Stimulated activated CD8-positive, alpha-beta memory T cell treated with anti-CD3 and anti-CD28 coated beads, Interleukin-4, amount 100 ng/mL, for 4 hours (primary cell): ENCODE data around the gene PRLR.
"Not testable (repeated sequence)": the region's sequence is repeated elsewhere in the genome, so short reads cannot be mapped to it uniquely, and the experiment has no call there.

Experiments used
- DNase-seq, 2 donors: peaks; one replicate each; pipeline ENCODE4 v3.0.0-alpha.2; 2020; ENCODE audit warnings: low read depth in 2 of 2, low spot score in 1 of 2

Gene PRLR

GRCh38 chr5:35198075-35198474 is 32.2 kb downstream of the PRLR start:
- no peak for DNase-seq

DNA sequence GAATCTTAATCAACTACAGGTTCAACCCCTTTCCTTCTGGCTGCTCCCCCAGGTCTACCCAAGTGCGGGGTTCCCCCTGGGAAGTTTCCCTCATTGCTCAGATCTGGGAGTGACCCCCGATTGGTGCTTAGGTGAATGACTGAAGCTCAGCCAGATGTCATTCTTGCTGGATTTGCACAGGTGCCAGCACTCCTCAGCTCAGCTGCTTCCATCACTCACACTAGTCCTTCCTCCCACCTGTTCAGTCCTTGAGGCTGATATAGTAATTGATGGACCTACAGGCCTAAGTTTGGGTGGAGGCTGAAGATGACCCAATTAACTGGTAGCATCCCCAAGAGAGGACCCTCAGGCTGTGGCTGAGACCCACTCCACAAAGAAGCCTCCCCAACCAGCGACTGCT is 32.9 kb downstream of the PRLR start:
- no peak for DNase-seq

DNA sequence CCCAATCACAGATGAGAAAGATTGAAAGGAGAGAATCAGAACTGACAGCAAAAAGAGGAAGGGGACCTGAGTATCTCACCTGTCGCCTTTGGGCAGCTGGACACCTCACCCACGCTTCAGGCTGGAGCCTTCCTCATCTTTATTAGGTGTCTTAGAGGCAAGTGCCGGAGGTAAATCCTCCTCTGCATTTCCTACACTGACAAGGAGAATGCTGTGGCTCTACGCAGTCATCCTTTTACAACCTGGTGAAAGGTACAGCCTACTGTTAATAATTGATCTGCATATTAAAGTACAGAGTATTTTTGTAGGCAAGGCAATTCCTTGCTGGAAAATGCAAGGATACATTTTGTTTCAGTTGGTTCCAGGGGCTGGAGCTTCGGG is 34.8 kb downstream of the PRLR start:
- DNase-seq: no peak

- no peak for DNase-seq
Observed at GRCh38 chr5:35194635-35195471, 35.4 kb downstream of the PRLR start.

GRCh38 chr5:35192506-35192905 is 37.8 kb downstream of the PRLR start:
- no peak for DNase-seq

DNA sequence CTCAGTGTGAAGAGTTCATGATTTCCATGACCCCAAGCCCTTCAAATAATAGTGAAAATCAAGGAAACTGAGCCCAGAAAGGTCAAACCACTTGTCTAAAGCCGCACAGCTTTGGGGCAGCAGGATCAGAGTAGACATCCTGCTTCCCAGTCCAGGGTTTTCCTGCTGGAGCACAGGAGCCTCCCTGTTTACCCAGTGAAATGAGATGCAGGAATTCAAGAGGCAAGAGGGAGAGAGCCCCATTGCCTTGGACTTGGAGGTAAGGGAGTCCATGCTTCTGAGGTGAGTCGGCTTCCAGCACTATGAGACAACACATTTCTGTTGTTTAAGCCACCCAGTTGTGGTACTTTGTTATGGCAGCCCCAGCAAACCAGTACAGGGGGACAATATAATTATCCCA is 40.5 kb downstream of the PRLR start:
- not testable (repeated sequence) for DNase-seq

- DNase-seq: no peak
Observed at GRCh38 chr5:35188031-35188457, 42.2 kb downstream of the PRLR start.

GRCh38 chr5:35187621-35188020 is 42.7 kb downstream of the PRLR start:
- DNase-seq: not testable (repeated sequence)

DNA sequence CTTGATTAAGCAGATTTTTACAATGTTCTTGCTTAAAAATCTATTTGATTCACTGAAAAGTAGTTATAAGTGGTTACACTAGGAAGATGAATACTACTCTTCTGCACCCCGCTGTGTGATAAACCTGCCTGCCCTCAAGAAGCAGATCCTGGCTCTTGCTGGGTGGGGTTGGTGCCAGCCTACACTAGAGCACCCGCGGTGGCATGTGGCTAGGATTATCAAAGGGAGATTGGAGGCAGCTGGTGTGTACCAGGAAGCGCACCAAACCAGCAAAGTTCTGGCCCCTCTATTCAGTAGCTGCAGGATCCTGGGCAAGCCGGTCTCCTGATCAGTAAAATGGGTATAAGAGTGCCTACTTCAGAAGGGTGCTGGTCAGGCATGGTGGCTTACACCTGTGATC is 43.5 kb downstream of the PRLR start:
- no peak for DNase-seq

DNA sequence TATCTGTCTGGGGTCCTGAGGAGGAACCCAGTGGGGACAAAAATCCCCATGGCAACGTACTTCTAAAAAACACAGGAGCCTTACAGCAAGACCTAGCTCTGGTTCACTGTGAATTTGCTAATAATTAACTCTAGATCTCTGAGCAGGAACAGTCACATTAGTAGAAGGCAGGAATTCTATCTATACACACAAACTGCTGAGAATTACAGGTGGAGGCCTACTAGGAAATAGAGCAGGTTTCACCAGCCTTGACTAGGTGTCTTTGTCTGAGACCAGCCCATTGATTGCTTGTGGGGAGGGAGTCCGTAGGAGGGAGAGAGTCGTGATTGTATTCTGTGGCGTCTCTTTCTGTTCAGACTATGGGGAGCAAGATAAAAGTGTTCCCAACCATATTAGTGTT is 44.8 kb downstream of the PRLR start:
- DNase-seq: no peak

DNA sequence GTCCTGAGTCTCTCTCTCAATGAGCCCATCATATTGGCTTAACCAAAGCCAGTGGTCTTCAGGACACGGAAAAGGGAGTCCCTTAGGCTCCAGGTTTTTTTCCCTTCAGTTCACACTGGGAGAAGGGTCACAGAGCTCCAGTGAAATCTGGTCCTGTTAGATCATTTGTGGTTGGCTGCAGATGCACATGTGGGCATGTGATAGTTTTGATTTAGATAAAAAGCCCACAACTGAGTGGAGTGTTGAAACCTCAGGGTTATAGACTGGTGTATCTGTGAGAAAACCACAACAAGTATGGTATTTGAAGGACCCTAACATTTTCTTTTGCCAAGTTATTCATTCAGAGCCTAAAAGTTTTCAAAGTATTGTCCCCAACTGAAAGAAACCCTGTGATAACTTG is 46.7 kb downstream of the PRLR start:
- no peak for DNase-seq

- DNase-seq: no peak
Observed at GRCh38 chr5:35182910-35183535, 47.3 kb downstream of the PRLR start.

DNA sequence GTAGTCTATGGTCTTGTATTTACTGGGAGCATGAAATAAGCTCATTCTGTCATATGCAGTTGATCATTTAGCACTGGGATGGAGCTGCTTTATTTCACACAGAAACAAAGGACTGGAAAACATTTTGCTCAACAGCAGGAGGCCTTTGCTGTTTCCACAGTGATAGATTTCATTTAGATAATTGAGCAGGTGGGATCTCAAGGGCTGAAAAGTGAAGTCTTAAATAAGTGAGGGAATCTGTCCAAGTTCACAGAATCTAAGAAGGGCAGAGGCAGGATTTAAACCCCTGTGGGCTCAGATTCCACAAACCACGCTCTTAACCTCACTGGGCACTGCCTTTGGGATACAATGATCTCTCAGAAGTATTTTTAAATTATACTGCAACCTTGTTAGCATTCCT is 47.8 kb downstream of the PRLR start:
- no peak for DNase-seq

- DNase-seq: no peak
Observed at GRCh38 chr5:35180046-35180445, 50.2 kb downstream of the PRLR start.

DNA sequence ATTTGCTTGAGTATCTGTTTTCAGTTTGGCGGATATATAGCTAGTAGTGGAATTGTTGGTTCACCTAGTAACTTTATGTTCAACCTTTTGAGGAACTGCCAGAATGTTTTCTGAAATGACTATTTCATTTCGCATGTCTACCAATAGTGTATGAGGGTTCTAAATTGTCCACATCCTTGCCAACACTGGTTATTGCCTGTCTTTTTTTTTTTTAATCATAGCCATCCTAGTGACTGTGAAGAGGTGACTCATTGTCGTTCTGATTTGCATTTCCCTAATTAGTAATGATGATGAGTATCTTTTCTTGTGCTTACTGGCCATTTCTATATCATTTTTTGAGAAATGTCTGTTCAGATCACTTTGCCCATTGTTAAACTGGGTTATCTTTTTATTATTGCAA is 52.5 kb downstream of the PRLR start:
- no peak for DNase-seq

DNA sequence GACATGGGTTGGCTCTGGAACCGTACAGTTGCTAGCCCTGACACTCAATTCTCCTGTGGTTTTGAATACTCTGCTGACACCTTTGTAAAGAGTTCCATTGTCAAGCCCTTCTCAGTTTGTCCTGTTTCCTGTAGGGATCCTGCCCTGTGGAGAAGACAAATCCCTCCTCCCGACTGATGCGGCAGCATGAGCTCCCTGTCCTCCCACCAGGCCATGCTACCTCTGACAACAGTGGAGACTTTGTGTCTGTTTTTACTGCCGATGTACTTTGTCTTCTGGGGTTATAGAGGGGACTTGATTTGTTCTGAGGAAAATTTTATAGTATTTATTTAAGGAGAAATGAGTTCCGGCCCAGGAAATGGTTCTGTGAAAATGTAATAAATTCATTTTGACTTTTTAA is 57.8 kb downstream of the PRLR start:
- no peak for DNase-seq

GRCh38 chr5:35171991-35172390 is 58.3 kb downstream of the PRLR start:
- no peak for DNase-seq

DNA sequence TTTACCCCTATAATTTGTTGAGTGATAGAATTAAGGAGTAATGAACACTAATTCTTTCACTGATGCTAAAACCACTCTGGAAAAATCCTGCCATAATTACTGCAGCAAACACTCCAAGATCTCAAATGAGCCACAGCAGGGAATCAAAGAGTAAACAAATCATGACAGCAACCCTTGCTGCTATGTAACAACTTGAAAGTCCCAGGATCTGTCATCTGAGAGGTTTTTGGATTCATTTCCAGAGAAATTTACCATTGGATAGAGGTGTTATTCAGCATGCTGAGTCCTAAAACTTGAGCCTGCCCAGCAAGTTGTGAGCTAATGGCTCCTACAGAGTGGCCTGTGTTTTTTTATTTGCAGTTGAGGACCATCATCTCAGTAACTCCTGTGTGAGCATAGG is 59.2 kb downstream of the PRLR start:
- DNase-seq: no peak

GRCh38 chr5:35166043-35166442 is 64.2 kb downstream of the PRLR start:
- DNase-seq: no peak

GRCh38 chr5:35164860-35165542 is 65.3 kb downstream of the PRLR start:
- no peak for DNase-seq

GRCh38 chr5:35163710-35164033 is 66.6 kb downstream of the PRLR start:
- no peak for DNase-seq
